Mesendoderm (in vitro differentiated cells): ENCODE data around the gene AP2S1.

Experiments used
- DNase-seq: peaks from one replicate; pipeline ENCODE4 v3.0.0; 2013
- H2AK5ac ChIP-seq: 2 replicates; pipeline ENCODE4 v1.6.1; 2013; ENCODE audit warnings: low read length, inconsistent platforms
- H2BK120ac ChIP-seq: 2 replicates; pipeline ENCODE4 v1.6.1; 2013; ENCODE audit warnings: low read depth, mild to moderate bottlenecking, low read length, moderate library complexity, mixed read lengths
- H2BK15ac ChIP-seq: replicated peaks from 2 replicates; pipeline ENCODE4 v1.6.1; 2013; ENCODE audit warnings: low read depth, mild to moderate bottlenecking, moderate library complexity
- H2BK5ac ChIP-seq: 2 replicates; pipeline ENCODE4 v1.6.1; 2013; ENCODE audit warnings: low read length, inconsistent platforms
- H3K18ac ChIP-seq: 2 replicates; pipeline ENCODE4 v1.6.1; 2013; ENCODE audit warnings: mild to moderate bottlenecking, low read length, mixed read lengths
- H3K23ac ChIP-seq: one replicate; pipeline ENCODE4 v1.6.1; 2013; ENCODE audit warnings: low read length
- H3K27ac ChIP-seq: 2 replicates; pipeline ENCODE4 v1.5.1; 2013; ENCODE audit warnings: low read depth, mild to moderate bottlenecking, inconsistent platforms, low read length, moderate library complexity
- H3K27me3 ChIP-seq: 2 replicates; pipeline ENCODE4 v1.6.1; 2013; ENCODE audit warnings: low read length, control low read depth, mild to moderate bottlenecking, inconsistent platforms; ENCODE audit not compliant: insufficient read depth, poor library complexity
- H3K36me3 ChIP-seq: 2 replicates; pipeline ENCODE4 v1.6.1; 2013; ENCODE audit warnings: low read length, inconsistent platforms; ENCODE audit not compliant: control insufficient read depth, insufficient read depth
- H3K4ac ChIP-seq: one replicate; pipeline ENCODE4 v1.6.1; 2013; ENCODE audit warnings: low read depth, mild to moderate bottlenecking, low read length, moderate library complexity
- H3K4me1 ChIP-seq: 2 replicates; pipeline ENCODE4 v1.6.1; 2013; ENCODE audit warnings: low read depth, low read length, inconsistent platforms; ENCODE audit not compliant: control insufficient read depth
- H3K4me2 ChIP-seq: 2 replicates; pipeline ENCODE4 v1.6.1; 2013; ENCODE audit warnings: low read length
- H3K4me3 ChIP-seq: 2 replicates; pipeline ENCODE4 v1.5.1; 2013; ENCODE audit warnings: mild to moderate bottlenecking, low read length
- H3K56ac ChIP-seq: one replicate; pipeline ENCODE4 v1.6.1; 2013; ENCODE audit warnings: low read length
- H3K79me1 ChIP-seq: 2 replicates; pipeline ENCODE4 v1.6.1; 2013; ENCODE audit warnings: low read length, inconsistent platforms
- H3K79me2 ChIP-seq: 2 replicates; pipeline ENCODE4 v1.6.1; 2013; ENCODE audit warnings: mild to moderate bottlenecking, low read length; ENCODE audit not compliant: control insufficient read depth, insufficient read depth
- H3K9ac ChIP-seq: 2 replicates; pipeline ENCODE4 v1.6.1; 2013; ENCODE audit warnings: low read length, inconsistent platforms
- H4K5ac ChIP-seq: one replicate; pipeline ENCODE4 v1.6.1; 2013; ENCODE audit warnings: low read length
- H4K8ac ChIP-seq: one replicate; pipeline ENCODE4 v1.6.1; 2013; ENCODE audit warnings: low read depth, mild to moderate bottlenecking, control low read depth, low read length, moderate library complexity
- WGBS: extraction: QIAGEN DNeasy Blood & Tissue Kit; methylation state at CpG from one replicate; pipeline ENCODE4 v1.1.7; 2013; ENCODE audit warnings: low lambda C conversion rate, missing lambda C conversion rate; ENCODE audit not compliant: insufficient coverage; ENCODE audit errors: extremely low coverage; 5-methylcytosine and 5-hydroxymethylcytosine counted together

AP2S1 gene

GRCh38 chr19:46849610-46850009 lies 1.0 kb downstream of the AP2S1 start:
- Histone ChIP-seq H3K4me2 (peak overlapping the region; percentile 74), H4K8ac (no peak overlapping the region), H3K4ac (no peak overlapping the region), H3K79me1 (peaks cover 7% of the 10 kb centered on the region), H2AK5ac (peak overlapping the region; percentile 12), H3K18ac (peak overlapping the region; percentile 66), H2BK15ac (no peak overlapping the region), H2BK5ac (peak overlapping the region; percentile 8), H3K79me2 (peaks cover 8% of the 10 kb centered on the region), H3K36me3 (peaks cover 1% of the 10 kb centered on the region), H2BK120ac (no peak overlapping the region), H3K4me1 (peaks cover 3% of the 10 kb centered on the region), H3K23ac (no peak overlapping the region), H3K27me3 (no peaks in the 10 kb centered on the region), H3K27ac (peak overlapping the region; percentile 90), H3K4me3 (peak overlapping the region; percentile 49), H4K5ac (no peak overlapping the region), H3K56ac (peak overlapping the region; percentile 86), H3K9ac (peak overlapping the region; percentile 67)
- no CpG with 5 or more reads among the region's 5 CpGs for WGBS
- DNase-seq, result peak; percentile 55

DNA sequence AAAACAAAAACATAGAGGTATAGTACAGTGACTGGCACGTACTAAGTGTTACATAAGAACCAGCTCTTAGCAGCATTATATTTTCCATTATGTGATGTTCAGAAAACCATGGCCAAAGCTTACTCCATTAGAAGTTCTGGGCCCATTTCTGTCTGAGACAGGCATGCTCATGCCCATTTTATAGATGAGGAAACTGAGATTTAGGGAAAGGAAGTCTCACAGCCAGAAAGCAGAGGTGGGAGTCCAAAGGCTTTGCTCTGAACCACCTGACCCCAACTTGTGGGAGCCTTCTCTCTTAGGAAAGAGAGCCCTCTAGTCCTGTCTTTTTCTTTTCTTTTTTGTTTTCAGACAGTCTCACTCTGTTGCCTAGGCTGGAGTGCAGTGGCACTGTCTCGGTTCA lies 2.3 kb downstream of the AP2S1 start:
- Histone ChIP-seq H3K27ac (no peak overlapping the region), H4K8ac (no peak overlapping the region), H3K4me1 (peaks cover 3% of the 10 kb centered on the region), H3K27me3 (no peaks in the 10 kb centered on the region), H3K23ac (no peak overlapping the region), H3K56ac (no peak overlapping the region), H3K4me2 (no peak overlapping the region), H3K79me1 (peaks cover 7% of the 10 kb centered on the region), H3K36me3 (peaks cover 1% of the 10 kb centered on the region), H3K4ac (no peak overlapping the region), H2BK5ac (no peak overlapping the region), H2BK120ac (no peak overlapping the region), H3K4me3 (no peak overlapping the region), H3K79me2 (peaks cover 8% of the 10 kb centered on the region), H3K9ac (no peak overlapping the region), H3K18ac (no peak overlapping the region), H4K5ac (no peak overlapping the region), H2AK5ac (no peak overlapping the region), H2BK15ac (no peak overlapping the region)
- no peak for DNase-seq
- no CpG with 5 or more reads among the region's 2 CpGs for WGBS

DNA sequence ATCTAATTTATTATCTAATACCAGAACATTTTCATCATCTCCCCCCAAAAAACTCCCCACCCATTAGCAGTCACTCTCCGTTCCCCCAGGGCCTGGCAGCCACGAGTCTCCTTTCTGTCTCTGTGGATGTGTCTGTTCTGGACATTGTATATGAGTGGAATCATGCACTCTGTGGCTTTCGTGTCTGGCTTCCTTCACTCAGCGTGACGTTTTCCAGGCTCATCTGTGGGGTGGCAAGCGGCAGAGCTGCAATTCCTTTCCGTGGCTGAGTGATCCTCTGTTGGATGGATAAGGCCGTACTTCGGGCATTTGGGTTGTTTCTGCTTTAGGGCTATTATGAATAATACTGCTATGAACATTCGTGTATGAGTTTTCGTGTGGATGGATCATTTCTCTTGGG lies 3.1 kb downstream of the AP2S1 start:
- Histone ChIP-seq H2BK15ac (no peak overlapping the region), H2BK120ac (no peak overlapping the region), H3K18ac (no peak overlapping the region), H3K27me3 (no peaks in the 10 kb centered on the region), H3K4me3 (no peak overlapping the region), H4K5ac (no peak overlapping the region), H3K79me2 (peaks cover 8% of the 10 kb centered on the region), H3K27ac (no peak overlapping the region), H3K4ac (no peak overlapping the region), H3K4me1 (peaks cover 3% of the 10 kb centered on the region), H2AK5ac (no peak overlapping the region), H2BK5ac (no peak overlapping the region), H3K9ac (no peak overlapping the region), H3K79me1 (peaks cover 7% of the 10 kb centered on the region), H3K56ac (no peak overlapping the region), H3K23ac (no peak overlapping the region), H3K4me2 (no peak overlapping the region), H3K36me3 (peaks cover 1% of the 10 kb centered on the region), H4K8ac (no peak overlapping the region)
- WGBS, result no CpG with 5 or more reads among the region's 11 CpGs
- DNase-seq, result no peak

DNA sequence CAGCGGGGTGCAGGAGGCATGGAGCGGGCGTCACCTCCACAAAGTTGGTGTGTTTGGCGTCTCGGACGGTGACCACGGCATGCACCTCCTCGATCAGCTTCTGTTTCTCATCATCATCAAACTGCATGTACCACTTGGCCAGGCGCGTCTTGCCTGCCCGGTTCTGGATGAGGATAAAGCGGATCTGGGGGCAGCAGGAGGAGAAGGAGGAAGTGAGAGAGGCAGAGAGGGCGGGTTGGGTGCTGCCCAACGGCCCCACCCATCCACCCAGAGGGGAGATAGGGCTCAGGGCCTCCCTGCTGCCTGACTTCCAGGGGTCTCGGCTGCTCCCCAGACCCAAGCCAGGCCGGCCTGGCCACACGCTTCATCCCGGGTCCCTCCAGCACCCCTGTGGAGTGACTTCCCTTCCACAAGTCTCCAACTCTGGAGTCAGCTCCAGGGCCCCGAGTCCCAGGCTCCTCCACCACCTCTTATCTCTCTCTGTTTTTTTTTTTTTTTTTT lies 4.6 kb downstream of the AP2S1 start:
- H3K23ac ChIP-seq, result no peak overlapping the region
- no peak overlapping the region for H2BK5ac ChIP-seq
- H3K79me2 ChIP-seq, result peaks cover 8% of the 10 kb centered on the region
- H3K79me1 ChIP-seq, result peaks cover 7% of the 10 kb centered on the region
- H3K36me3 ChIP-seq, result peaks cover 3% of the 10 kb centered on the region
- no peak overlapping the region for H3K9ac ChIP-seq
- no CpG with 5 or more reads among the region's 19 CpGs for WGBS
- H2AK5ac ChIP-seq, result no peak overlapping the region
- H3K27ac ChIP-seq, result no peak overlapping the region
- H3K4me3 ChIP-seq, result no peak overlapping the region
- no peak overlapping the region for H4K8ac ChIP-seq
- no peak for DNase-seq
- H3K27me3 ChIP-seq, result no peaks in the 10 kb centered on the region
- no peak overlapping the region for H3K56ac ChIP-seq
- H2BK15ac ChIP-seq, result no peak overlapping the region
- H3K18ac ChIP-seq, result no peak overlapping the region
- H3K4me1 ChIP-seq, result peaks cover 3% of the 10 kb centered on the region
- H3K4me2 ChIP-seq, result no peak overlapping the region
- H3K4ac ChIP-seq, result no peak overlapping the region
- H2BK120ac ChIP-seq, result no peak overlapping the region
- no peak overlapping the region for H4K5ac ChIP-seq

- DNase-seq, result peak; percentile 74
- no peak overlapping the region for H3K27ac ChIP-seq
Measured at GRCh38 chr19:46844067-46844489, 6.6 kb downstream of the AP2S1 start.

GRCh38 chr19:46842791-46843190 lies 7.9 kb downstream of the AP2S1 start:
- Histone ChIP-seq H4K8ac (no peak overlapping the region), H3K27ac (no peak overlapping the region), H2BK5ac (no peak overlapping the region), H3K4me2 (no peak overlapping the region), H3K36me3 (peaks cover 5% of the 10 kb centered on the region), H3K9ac (no peak overlapping the region), H3K79me1 (peaks cover 6% of the 10 kb centered on the region), H3K18ac (no peak overlapping the region), H3K56ac (no peak overlapping the region), H3K4ac (no peak overlapping the region), H4K5ac (no peak overlapping the region), H3K27me3 (no peaks in the 10 kb centered on the region), H3K23ac (no peak overlapping the region), H2AK5ac (no peak overlapping the region), H3K4me3 (no peak overlapping the region), H2BK120ac (no peak overlapping the region), H3K79me2 (peaks cover 3% of the 10 kb centered on the region), H2BK15ac (no peak overlapping the region), H3K4me1 (no peaks in the 10 kb centered on the region)
- no CpG with 5 or more reads among the region's 11 CpGs for WGBS
- no peak for DNase-seq

More at GRCh38 chr19:46844067-46844489, 6.6 kb downstream of the AP2S1 start:
- Histone ChIP-seq H3K9ac (no peak overlapping the region), H3K56ac (no peak overlapping the region), H3K36me3 (peaks cover 5% of the 10 kb centered on the region), H3K4me3 (no peak overlapping the region), H3K4ac (no peak overlapping the region), H3K4me1 (no peaks in the 10 kb centered on the region), H2BK120ac (no peak overlapping the region), H3K23ac (no peak overlapping the region), H3K79me1 (peaks cover 9% of the 10 kb centered on the region), H2AK5ac (no peak overlapping the region), H2BK5ac (no peak overlapping the region), H3K18ac (no peak overlapping the region), H3K27me3 (no peaks in the 10 kb centered on the region), H2BK15ac (no peak overlapping the region), H4K8ac (no peak overlapping the region), H3K79me2 (peaks cover 8% of the 10 kb centered on the region), H4K5ac (no peak overlapping the region), H3K4me2 (no peak overlapping the region)
- WGBS, result no CpG with 5 or more reads among the region's 9 CpGs
